Large intestine (tissue), 1 donor: ENCODE results near the gene FAM3B. TPM values are rescaled to one million over a fixed set of nuclear protein-coding genes. Genes with fewer than 3 reads are reported as not detected.

Experiments used
- polyA plus RNA-seq: library from polyadenylated mRNA; unstranded; fragments of 120-200 nt; gene quantifications from one replicate; pipeline ENCODE4 v1.2.1, GENCODE V29; 2013

The FAM3B gene
- polyA plus RNA-seq, 1 donor, result 7.4 TPM

Other genes starting within 250 kb of the FAM3B start
- 20.7 TPM for gene BACE2, start 148.6 kb upstream of the FAM3B start, polyA plus RNA-seq
- 2.7 TPM for gene MX2, start 45.2 kb downstream of the FAM3B start, polyA plus RNA-seq
- 16.8 TPM for gene MX1, start 109.4 kb downstream of the FAM3B start, polyA plus RNA-seq
- 149 TPM for gene TMPRSS2, start 191.4 kb downstream of the FAM3B start, polyA plus RNA-seq